Right lobe of liver (tissue), 6 donors: ENCODE data around the gene S1PR2. TPM values are rescaled to one million over a fixed set of nuclear protein-coding genes. Genes with fewer than 3 reads are reported as not detected.
"Not testable (repeated sequence)": the region's sequence is repeated elsewhere in the genome, so short reads cannot be mapped to it uniquely, and the experiment has no call there.

Experiments used
- ATAC-seq, 4 donors: fragments of 200-7000 bp; cut with Tn5 transposase; one replicate each; pipeline ENCODE4 v1.9.1; 2020; ENCODE audit warnings: mild to moderate bottlenecking in 4 of 4, moderate library complexity in 4 of 4
- DNase-seq, 3 donors: peaks; one replicate each; pipeline ENCODE4 v3.0.0-alpha.2; 2020
- H3K27ac ChIP-seq, 3 donors: fragments of 200-600 bp; one replicate each; pipeline ENCODE4 v1.8.0; 2022
- H3K27me3 ChIP-seq, 2 donors: fragments of 200-600 bp; one replicate each; pipeline ENCODE4 v1.8.0; 2022
- H3K36me3 ChIP-seq, 4 donors: fragments of 200-600 bp; sonication (generic) in 1 of 4; one replicate each; pipeline versions ENCODE4 v1.5.1 to v1.8.0; 2017 to 2022; ENCODE audit warnings: control low read depth in 1 of 4
- H3K4me1 ChIP-seq, 4 donors: fragments of 200-600 bp; sonication (generic) in 1 of 4; one replicate each; pipeline versions ENCODE4 v1.5.1 to v1.8.0; 2017 to 2022; ENCODE audit warnings: control low read depth in 1 of 4
- H3K4me3 ChIP-seq, 3 donors: fragments of 200-600 bp; one replicate each; pipeline ENCODE4 v1.8.0; 2022
- H3K9me3 ChIP-seq, 4 donors: fragments of 200-600 bp; sonication (generic) in 1 of 4; one replicate each; pipeline versions ENCODE4 v1.5.1 to v1.8.0; 2017 to 2022; ENCODE audit warnings: control low read depth in 1 of 4
- CTCF ChIP-seq, 4 donors: fragments of 200-600 bp in 3 of 4; fragments of 450-650 bp in 1 of 4; IDR thresholded peaks; one replicate each; pipeline versions ENCODE4 v1.5.1 to v1.8.0; 2016 to 2022; ENCODE audit warnings: antibody characterized with exemption in 4 of 4, mild to moderate bottlenecking in 2 of 4
- POLR2A ChIP-seq: fragments of 450-650 bp; IDR thresholded peaks from one replicate; pipeline ENCODE4 v1.6.1; 2017; ENCODE audit warnings: antibody characterized with exemption, mild to moderate bottlenecking
- WGBS: methylation state at CpG from one replicate; pipeline ENCODE4 v1.1.6; 2018; ENCODE audit warnings: low coverage, low lambda C conversion rate; ENCODE audit not compliant: insufficient coverage; ENCODE audit errors: missing lambda C conversion rate; 5-methylcytosine and 5-hydroxymethylcytosine counted together
- intact Hi-C, 2 donors: fragments of 100-400 bp; cut with DNase I; formaldehyde crosslinking; loops; one replicate each; pipeline versions ENCODE4 v1.11.2 to v1.14.1; 2022
- microRNA-seq, 2 donors: library from miRNA; unstranded; fragments of <30 nt; microRNA quantifications; one replicate each; pipeline ENCODE4, GENCODE V29; 2019 to 2020
- small RNA-seq, 2 experiments: library from RNA; depleted of rRNA; stranded (forward); fragments of <200 nt; gene quantifications; one replicate each; pipeline ENCODE3, GENCODE V24; 2016
- total RNA-seq, 6 experiments: library from RNA; depleted of rRNA in 2 of 6; stranded (reverse); fragments of >200 nt in 2 of 6; fragmentation: NEBNext Ultra II Directional in 3 of 6; extraction: Animal tissue kit (Norgen Biotek cat#: 25700) in 3 of 6; gene quantifications; one replicate each; pipeline versions ENCODE4 v1.1.0 to v1.2.4, GENCODE V29; 2016 to 2023
- donor health status: DM: no; HTN: yes; CAD: no.
- donor health status: DM: no; HTN: no; CAD: no.
- donor health status: DM: no; HTN: no; CAD: no.
- donor health status: DM: no; HTN: yes; CAD: no.
- donor health status: DM: no; HTN: yes; CAD: no.

S1PR2 gene
- total RNA-seq, 6 experiments from 2014 or later: 1.7 to 6.6 (median 4.1) TPM

- peaks cover 0 to 38% (median 11%) of the 10 kb centered on the region in 4 donors for H3K36me3 ChIP-seq
- 87% methylated on average over 7 of the region's 7 CpGs for WGBS
- no peak for ATAC-seq
Measured at GRCh38 chr19:10180459-10180858, 50.7 kb downstream of the S1PR2 start.

GRCh38 chr19:10180024-10180423 is 51.1 kb downstream of the S1PR2 start:
- 88% methylated on average over 2 of the region's 6 CpGs for WGBS
- peaks cover 0 to 42% (median 11%) of the 10 kb centered on the region in 4 donors for H3K36me3 ChIP-seq
- not testable (repeated sequence) for H3K9me3 ChIP-seq, DNase-seq, H3K27me3 ChIP-seq, H3K4me1 ChIP-seq, H3K27ac ChIP-seq, ATAC-seq, H3K4me3 ChIP-seq
- intact Hi-C loops: loop anchor here in 1 of 2 donors (10.0 kb wide), 1 partner anchor 75 kb away; the partner anchor contains the start of gene MRPL4

More at GRCh38 chr19:10180459-10180858, 50.7 kb downstream of the S1PR2 start:
- Histone ChIP-seq H3K27ac (no peak overlapping the region), H3K27me3 (no peaks in the 10 kb centered on the region), H3K4me1 (no peaks in the 10 kb centered on the region), H3K9me3 (no peaks in the 10 kb centered on the region), H3K4me3 (no peak overlapping the region)
- TF ChIP-seq CTCF (IDR thresholded peaks at IDR 0.05) (no peak), POLR2A (no peak)
- no peak for DNase-seq
- intact Hi-C loops: loop anchor here in 1 of 2 donors (10.0 kb wide), 1 partner anchor 74 kb away; the partner anchor contains the start of gene MRPL4

GRCh38 chr19:10173527-10173926 is 57.6 kb downstream of the S1PR2 start:
- intact Hi-C loops: no loop called here
- no peak for ATAC-seq
- Histone ChIP-seq H3K4me3 (no peak overlapping the region), H3K27ac (no peak overlapping the region), H3K9me3 (no peaks in the 10 kb centered on the region), H3K36me3 (peaks cover 0 to 61% (median 11%) of the 10 kb centered on the region in 4 donors), H3K27me3 (no peaks in the 10 kb centered on the region), H3K4me1 (no peaks in the 10 kb centered on the region)
- DNase-seq: no peak
- TF ChIP-seq POLR2A: no peak
- no peak for TF ChIP-seq CTCF (IDR thresholded peaks at IDR 0.05)
- 87% methylated on average over 6 of the region's 9 CpGs for WGBS

Small RNA genes within 50 kb of the gene (microRNA-seq; reads per million reads assigned to microRNA genes)
- gene MIR4322: 0 reads per million in 2 donors

Small RNA genes within 50 kb of the gene (small RNA-seq; reads per million reads assigned to genes)
- gene MIR4322: 0 reads per million in 2 experiments

Other genes starting within 250 kb of the S1PR2 start
- 10 to 100 TPM in 2 of 6 experiments, 1 to 10 TPM in 4; 3.3 to 20.2 (median 9.4) TPM for gene COL5A3, start 220.8 kb downstream of the S1PR2 start, total RNA-seq
- not detected for gene RDH8, start 217.8 kb downstream of the S1PR2 start, total RNA-seq
- 100 to 1,000 TPM in 1 of 6 experiments, 10 to 100 TPM in 5; 68.5 to 119 (median 88.9) TPM for gene SHFL, start 145.0 kb downstream of the S1PR2 start, total RNA-seq
- 10 to 100 TPM; 12.6 to 18.6 (median 15.0) TPM for gene ANGPTL6, start 128.7 kb downstream of the S1PR2 start, total RNA-seq
- gene PPAN, start 125.0 kb downstream of the S1PR2 start, total RNA-seq: 10 to 100 TPM; 11.2 to 19.9 (median 18.4) TPM
- 1 to 10 TPM; 2.9 to 6.8 (median 5.0) TPM for gene P2RY11, start 119.6 kb downstream of the S1PR2 start, total RNA-seq
- gene EIF3G, start 111.4 kb downstream of the S1PR2 start, total RNA-seq: 100 to 1,000 TPM in 2 of 6 experiments, 10 to 100 TPM in 4; 68.5 to 142 (median 81.4) TPM
- 10 to 100 TPM; 12.6 to 37.3 (median 24.4) TPM for gene DNMT1, start 36.4 kb downstream of the S1PR2 start, total RNA-seq
- 100 to 1,000 TPM in 1 of 6 experiments, 10 to 100 TPM in 5; 33.7 to 109 (median 38.2) TPM for gene MRPL4, start 20.9 kb upstream of the S1PR2 start, total RNA-seq
- gene ICAM1, start 39.8 kb upstream of the S1PR2 start, total RNA-seq: 100 to 1,000 TPM in 1 of 6 experiments, 10 to 100 TPM in 4, 1 to 10 TPM in 1; 4.6 to 186 (median 38.5) TPM
- gene ICAM4, start 55.6 kb upstream of the S1PR2 start, total RNA-seq: 1 to 10 TPM in 1 of 6 experiments, under 1 TPM in 2, not detected in 3; 0.62 to 1.6 (median 0.80) TPM
- gene ICAM5, start 58.6 kb upstream of the S1PR2 start, total RNA-seq: under 1 TPM in 3 of 6 experiments, not detected in 3; 0.06 to 0.27 (median 0.24) TPM
- 1 to 10 TPM in 5 of 6 experiments, under 1 TPM in 1; 0.62 to 4.4 (median 1.5) TPM for gene ZGLP1, start 78.5 kb upstream of the S1PR2 start, total RNA-seq
- 10 to 100 TPM in 4 of 6 experiments, 1 to 10 TPM in 2; 8.9 to 17.1 (median 10.7) TPM for gene FDX2, start 84.7 kb upstream of the S1PR2 start, total RNA-seq
- 1 to 10 TPM; 5.2 to 9.5 (median 7.1) TPM for gene RAVER1, start 102.2 kb upstream of the S1PR2 start, total RNA-seq
- 10 to 100 TPM; 11.4 to 35.5 (median 22.4) TPM for gene ICAM3, start 108.3 kb upstream of the S1PR2 start, total RNA-seq
- gene TYK2, start 149.2 kb upstream of the S1PR2 start, total RNA-seq: 100 to 1,000 TPM in 1 of 6 experiments, 10 to 100 TPM in 5; 63.9 to 106 (median 72.9) TPM
- 10 to 100 TPM; 39.6 to 74.9 (median 50.1) TPM for gene CDC37, start 172.2 kb upstream of the S1PR2 start, total RNA-seq
- 1 to 10 TPM; 1.2 to 5.8 (median 2.7) TPM for gene PDE4A, start 189.2 kb upstream of the S1PR2 start, total RNA-seq